Thymus (tissue), 11 donors: ENCODE measurements around the gene KDR. TPM values are rescaled to one million over a fixed set of nuclear protein-coding genes. Genes with fewer than 3 reads are reported as not detected.

Source experiments
- DNase-seq, 9 donors: peaks; one replicate each; pipeline ENCODE4 v3.0.0-alpha.2; 2013; ENCODE audit warnings: low spot score in 9 of 9, low read depth in 6 of 9, missing footprints in 1 of 9
- H3K27ac ChIP-seq, 2 donors: one replicate each; pipeline ENCODE4 v1.5.1; 2013; ENCODE audit warnings: control low read depth in 1 of 2, low read depth in 1 of 2, low read length in 1 of 2, mild to moderate bottlenecking in 1 of 2, moderate library complexity in 1 of 2
- H3K27me3 ChIP-seq, 2 donors: one replicate each; pipeline ENCODE4 v1.5.1; 2013; ENCODE audit warnings: low read length in 1 of 2; ENCODE audit not compliant: control insufficient read depth in 2 of 2, insufficient read depth in 1 of 2
- H3K36me3 ChIP-seq, 2 donors: one replicate each; pipeline ENCODE4 v1.5.1; 2013; ENCODE audit warnings: low read length in 1 of 2, mild to moderate bottlenecking in 1 of 2, moderate library complexity in 1 of 2; ENCODE audit not compliant: control insufficient read depth in 2 of 2, insufficient read depth in 2 of 2
- H3K4me1 ChIP-seq, 2 donors: one replicate each; pipeline ENCODE4 v1.5.1; 2013; ENCODE audit warnings: low read length in 2 of 2; ENCODE audit not compliant: control insufficient read depth in 2 of 2, insufficient read depth in 2 of 2
- H3K4me3 ChIP-seq, 2 donors: one replicate each; pipeline ENCODE4 v1.5.1; 2013; ENCODE audit warnings: low read length in 2 of 2, control low read depth in 1 of 2, mild to moderate bottlenecking in 1 of 2
- H3K9me3 ChIP-seq, 2 donors: one replicate each; pipeline ENCODE4 v1.5.1; 2013; ENCODE audit warnings: low read length in 1 of 2, mild to moderate bottlenecking in 1 of 2; ENCODE audit not compliant: control insufficient read depth in 2 of 2, insufficient read depth in 1 of 2
- WGBS: extraction: QIAGEN DNeasy Blood & Tissue Kit; methylation state at CpG from one replicate; pipeline ENCODE4 v1.1.7; 2013; 5-methylcytosine and 5-hydroxymethylcytosine counted together
- polyA plus RNA-seq: library from polyadenylated mRNA; stranded (reverse); fragments of 200-250 nt; gene quantifications from one replicate; pipeline ENCODE4 v1.2.3, GENCODE V29; 2013
- total RNA-seq: library from RNA; stranded (reverse); fragments of 120-200 nt; gene quantifications from one replicate; pipeline ENCODE4 v1.2.4, GENCODE V29; 2013
- donor health status: healthy.

Gene KDR
- total and polyA plus RNA-seq, 2 donors, result 4.4 to 10.2 TPM

DNA sequence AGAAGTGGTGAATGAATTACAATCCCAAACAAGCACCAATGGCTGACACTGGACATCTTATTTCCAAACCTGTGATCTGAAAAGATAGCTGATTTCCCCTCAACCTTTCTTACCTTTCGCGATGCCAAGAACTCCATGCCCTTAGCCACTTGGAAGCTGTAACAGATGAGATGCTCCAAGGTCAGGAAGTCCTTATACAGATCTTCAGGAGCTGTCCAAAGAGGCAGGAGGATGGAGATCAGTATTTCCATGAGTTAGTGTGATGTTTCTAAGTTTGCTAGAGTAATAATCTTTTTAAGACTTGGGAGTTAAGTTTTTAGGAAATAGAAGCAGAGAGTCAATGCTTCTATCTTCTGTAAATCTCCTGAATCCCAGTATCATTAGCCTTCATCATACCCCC lies 32.9 kb downstream of the KDR start:
- H3K36me3 ChIP-seq, result no peaks in the 10 kb centered on the region
- H3K4me1 ChIP-seq, result peaks cover 0 to 8% of the 10 kb centered on the region in 2 donors
- WGBS, result 98% methylated on average over 2 of the region's 2 CpGs
- H3K27ac ChIP-seq, result no peak overlapping the region
- H3K9me3 ChIP-seq, result no peaks in the 10 kb centered on the region
- H3K27me3 ChIP-seq, result no peaks in the 10 kb centered on the region
- no peak for DNase-seq
- H3K4me3 ChIP-seq, result no peak overlapping the region

DNA sequence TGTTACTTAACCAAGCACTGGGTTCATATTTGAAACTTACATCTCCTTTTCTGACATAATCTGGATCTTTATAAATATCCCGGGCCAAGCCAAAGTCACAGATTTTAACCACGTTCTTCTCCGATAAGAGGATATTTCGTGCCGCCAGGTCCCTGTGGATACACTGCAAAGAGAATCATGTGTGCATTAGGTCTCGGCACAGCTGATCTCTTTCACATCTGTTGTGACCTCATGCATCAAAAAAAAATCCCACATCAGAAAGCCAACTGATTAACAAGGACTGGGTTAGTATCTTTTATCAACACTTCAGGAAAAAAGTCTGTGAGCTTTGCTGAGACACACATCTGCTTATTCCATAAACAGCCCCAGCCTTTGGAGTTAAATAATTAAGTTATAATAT lies 35.5 kb downstream of the KDR start:
- DNase-seq, result peak in 1 of 9 donors; percentile 26
- Histone ChIP-seq H3K4me3 (no peak overlapping the region), H3K27me3 (no peaks in the 10 kb centered on the region), H3K27ac (no peak overlapping the region), H3K4me1 (no peaks in the 10 kb centered on the region), H3K9me3 (no peaks in the 10 kb centered on the region), H3K36me3 (no peaks in the 10 kb centered on the region)
- 95% methylated on average over 6 of the region's 6 CpGs for WGBS

DNA sequence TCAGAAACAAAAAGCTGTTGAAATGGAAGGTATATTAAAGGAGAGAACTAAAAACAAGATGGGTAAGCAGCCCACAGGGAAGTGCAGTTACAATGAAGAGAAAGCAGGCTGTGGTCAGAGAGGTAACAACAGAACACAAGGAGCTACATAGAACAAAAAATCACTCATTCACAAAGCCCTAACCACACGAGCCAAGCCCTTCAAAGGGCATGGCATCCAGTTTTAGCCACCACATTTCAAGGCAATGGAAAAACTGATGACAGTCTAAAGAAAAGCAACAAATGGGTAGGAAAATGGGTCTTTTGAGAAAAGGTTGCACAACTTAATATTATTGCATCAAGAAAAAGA lies 37.5 kb downstream of the KDR start:
- peak in 1 of 9 donors; percentile 3 for DNase-seq
- WGBS, result 54% methylated on average over 1 of the region's 1 CpG

DNA sequence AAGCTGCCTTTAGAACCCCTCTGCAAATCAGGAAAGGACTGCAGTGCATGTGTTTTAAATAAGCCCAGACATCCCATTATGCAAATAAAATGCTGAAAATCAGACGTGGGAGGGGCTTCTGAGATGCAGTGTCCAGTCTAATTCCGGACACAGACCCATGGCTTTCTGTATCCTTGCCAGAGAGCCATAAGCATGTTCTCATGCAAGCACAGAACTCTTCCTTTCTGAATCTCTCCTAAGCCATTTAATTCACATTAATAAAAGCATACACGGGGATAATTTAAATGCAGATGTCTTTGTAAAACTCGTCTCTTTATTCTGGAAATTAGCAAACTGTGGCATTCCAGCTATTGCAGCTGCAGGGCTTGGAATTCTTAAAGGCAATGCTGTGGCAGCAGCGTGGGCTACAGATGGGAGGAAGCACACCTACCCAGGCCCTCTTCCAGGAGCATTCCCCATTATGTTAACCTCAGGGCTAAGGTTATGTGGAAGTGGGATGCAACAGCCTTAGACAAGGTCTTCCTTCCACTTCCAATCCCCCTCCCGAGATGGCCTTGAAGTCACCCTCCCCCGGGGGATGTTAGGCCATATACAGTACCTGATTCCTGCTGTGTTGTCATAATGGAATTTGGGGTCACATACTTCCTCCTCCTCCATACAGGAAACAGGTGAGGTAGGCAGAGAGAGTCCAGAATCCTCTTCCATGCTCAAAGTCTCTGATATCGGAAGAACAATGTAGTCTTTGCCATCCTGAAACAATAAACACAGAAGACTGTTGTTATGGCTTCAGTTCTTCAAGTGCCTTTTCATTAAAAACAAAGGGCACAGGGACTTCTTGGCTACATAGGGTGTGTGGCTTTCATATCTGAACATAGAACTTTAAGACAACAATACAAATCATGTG lies 38.1 kb downstream of the KDR start:
- H3K9me3 ChIP-seq, result no peaks in the 10 kb centered on the region
- WGBS, result 85% methylated on average over 8 of the region's 8 CpGs
- no peak overlapping the region for H3K27ac ChIP-seq
- no peak for DNase-seq
- H3K27me3 ChIP-seq, result no peaks in the 10 kb centered on the region
- H3K4me1 ChIP-seq, result no peaks in the 10 kb centered on the region
- H3K36me3 ChIP-seq, result no peaks in the 10 kb centered on the region
- H3K4me3 ChIP-seq, result no peak overlapping the region

More for the DNA sequence above, 37.5 kb downstream of the KDR start:
- Histone ChIP-seq H3K4me3 (no peak overlapping the region), H3K27ac (no peak overlapping the region), H3K4me1 (no peaks in the 10 kb centered on the region), H3K9me3 (no peaks in the 10 kb centered on the region), H3K36me3 (no peaks in the 10 kb centered on the region), H3K27me3 (no peaks in the 10 kb centered on the region)

DNA sequence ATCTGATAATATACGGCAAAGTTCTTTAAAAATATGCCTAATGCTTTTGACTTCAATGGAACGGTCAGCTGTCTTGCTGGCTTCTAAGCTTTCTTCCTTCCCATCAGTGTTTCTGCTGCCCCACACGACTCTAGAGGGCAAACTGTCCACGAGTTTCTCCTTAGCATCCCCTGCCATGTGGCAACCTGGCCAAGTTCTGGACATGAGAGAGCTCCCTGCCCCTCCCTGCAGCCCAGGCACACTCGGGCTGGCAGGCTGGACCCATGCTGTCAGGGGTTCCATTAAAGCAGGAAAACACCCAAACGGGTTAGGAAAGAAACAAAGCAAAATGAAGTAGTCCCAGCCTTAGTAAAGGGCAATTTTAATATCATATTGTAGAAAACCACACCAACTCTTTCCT lies 38.8 kb downstream of the KDR start:
- WGBS, result 89% methylated on average over 6 of the region's 6 CpGs
- Histone ChIP-seq H3K27me3 (no peaks in the 10 kb centered on the region), H3K9me3 (no peaks in the 10 kb centered on the region), H3K36me3 (no peaks in the 10 kb centered on the region), H3K4me1 (no peaks in the 10 kb centered on the region), H3K4me3 (no peak overlapping the region), H3K27ac (no peak overlapping the region)
- no peak for DNase-seq

DNA sequence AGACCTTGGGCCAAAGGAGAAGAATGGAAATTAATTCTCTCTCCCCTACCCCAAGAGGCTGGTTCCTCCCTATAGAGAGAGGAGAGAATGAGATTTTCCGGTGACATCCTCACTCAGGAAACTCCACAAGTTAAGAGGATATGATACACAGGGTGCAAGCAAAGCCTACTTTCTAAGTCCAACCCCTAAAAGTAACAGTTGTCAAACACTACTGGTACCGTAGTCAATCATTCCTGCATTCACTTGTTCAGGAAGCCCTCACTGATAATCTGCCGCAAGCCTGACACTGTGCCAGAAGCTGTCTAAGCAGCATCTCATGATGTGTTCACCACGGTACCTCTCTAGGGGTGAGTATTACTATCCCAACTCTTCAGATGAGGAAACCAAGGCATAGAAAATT lies 41.7 kb downstream of the KDR start:
- DNase-seq, result no peak
- WGBS, result 96% methylated on average over 4 of the region's 4 CpGs
- no peak overlapping the region for H3K27ac ChIP-seq
- no peaks in the 10 kb centered on the region for H3K9me3 ChIP-seq
- H3K27me3 ChIP-seq, result no peaks in the 10 kb centered on the region
- no peak overlapping the region for H3K4me3 ChIP-seq
- H3K4me1 ChIP-seq, result no peaks in the 10 kb centered on the region
- no peaks in the 10 kb centered on the region for H3K36me3 ChIP-seq

DNA sequence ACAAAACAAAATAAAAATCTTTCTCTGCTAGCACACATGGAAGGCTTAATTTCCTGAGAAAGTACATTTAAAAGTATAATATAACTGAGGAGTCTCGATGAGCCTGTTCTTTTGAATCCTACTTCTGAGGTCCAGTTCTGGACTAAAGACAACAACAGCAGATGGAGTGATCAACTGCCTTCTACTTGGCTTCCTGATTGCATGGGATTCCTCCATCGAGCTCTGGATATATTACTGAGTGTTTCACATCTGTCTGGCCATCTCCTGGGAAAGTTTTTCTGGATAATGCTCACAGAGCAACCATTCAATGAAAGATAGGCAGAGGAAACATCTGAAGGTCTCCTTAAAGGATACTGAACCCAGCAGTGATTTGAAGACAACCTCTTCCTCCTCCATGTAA lies 42.6 kb downstream of the KDR start:
- Histone ChIP-seq H3K36me3 (no peaks in the 10 kb centered on the region), H3K4me3 (no peak overlapping the region), H3K4me1 (no peaks in the 10 kb centered on the region), H3K27ac (no peak overlapping the region), H3K27me3 (no peaks in the 10 kb centered on the region), H3K9me3 (no peaks in the 10 kb centered on the region)
- WGBS, result 85% methylated on average over 2 of the region's 2 CpGs
- no peak for DNase-seq

DNA sequence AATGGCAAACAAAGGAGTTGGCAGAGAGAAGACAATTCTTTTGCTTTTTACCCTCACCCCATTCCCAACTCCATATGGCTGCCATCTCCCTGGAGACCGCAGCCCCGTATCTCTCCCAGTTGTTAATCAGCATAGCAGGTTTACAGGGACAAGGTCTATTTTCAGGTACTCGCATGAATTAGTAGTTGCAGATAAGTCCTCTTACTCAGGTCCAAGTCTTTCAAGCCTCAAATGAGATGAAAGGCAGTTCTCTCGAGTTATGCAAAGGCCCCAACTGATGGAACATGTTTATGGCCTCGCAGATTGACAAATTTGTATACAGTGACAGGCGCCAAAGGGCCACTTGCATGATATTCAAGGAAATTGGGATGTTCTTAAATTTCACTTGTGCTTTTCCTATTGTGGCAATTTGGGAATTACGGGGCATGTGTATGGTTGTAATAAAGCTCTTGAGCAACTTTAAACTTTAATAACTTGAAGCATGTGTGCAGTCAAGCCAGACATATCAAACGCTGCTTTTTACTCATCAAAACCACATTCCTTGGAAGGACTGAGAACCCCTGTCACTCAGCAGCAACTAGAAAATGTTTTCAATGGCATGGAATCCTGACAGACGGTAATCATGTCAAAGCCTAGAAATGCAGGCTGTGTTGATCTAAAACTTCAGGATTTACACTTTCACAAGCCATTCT lies 45.1 kb downstream of the KDR start:
- no peak overlapping the region for H3K27ac ChIP-seq
- H3K4me3 ChIP-seq, result no peak overlapping the region
- no peaks in the 10 kb centered on the region for H3K36me3 ChIP-seq
- H3K4me1 ChIP-seq, result peaks cover 0 to 8% of the 10 kb centered on the region in 2 donors
- 89% methylated on average over 9 of the region's 9 CpGs for WGBS
- no peaks in the 10 kb centered on the region for H3K27me3 ChIP-seq
- peak in 1 of 9 donors; percentile 4 for DNase-seq
- no peaks in the 10 kb centered on the region for H3K9me3 ChIP-seq

DNA sequence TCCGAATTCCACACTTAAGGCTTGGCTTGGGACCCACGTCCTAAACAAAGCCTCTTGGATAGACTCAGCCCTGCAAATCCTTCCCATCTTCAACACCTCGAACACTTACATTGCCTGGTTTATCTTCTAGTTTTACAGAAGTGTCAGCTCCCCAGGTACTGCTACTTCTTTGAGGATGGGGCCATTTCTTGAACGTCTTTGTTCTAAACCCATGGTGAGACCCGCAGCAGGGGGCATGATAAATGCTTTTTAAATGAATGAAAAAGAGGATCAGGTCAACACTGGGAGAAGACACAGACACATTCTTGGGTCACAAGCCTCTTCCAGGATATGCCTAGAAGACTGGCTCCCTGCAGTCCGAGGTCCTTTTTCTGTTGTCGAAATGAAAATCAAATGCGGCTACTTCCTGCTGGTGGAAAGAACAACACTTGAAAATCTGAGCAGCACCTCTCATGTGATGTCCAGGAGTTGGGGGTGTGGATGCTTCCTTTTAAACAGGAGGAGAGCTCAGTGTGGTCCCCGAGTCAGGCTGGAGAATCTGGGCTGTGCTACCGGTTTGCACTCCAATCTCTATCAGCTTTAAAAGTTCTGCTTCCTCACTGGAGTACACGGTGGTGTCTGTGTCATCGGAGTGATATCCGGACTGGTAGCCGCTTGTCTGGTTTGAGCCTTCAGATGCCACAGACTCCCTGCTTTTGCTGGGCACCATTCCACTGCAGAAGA lies 45.8 kb downstream of the KDR start:
- WGBS, result 79% methylated on average over 14 of the region's 14 CpGs
- Histone ChIP-seq H3K27ac (peak overlapping the region in 1 of 2 donors; percentile 2), H3K4me3 (no peak overlapping the region), H3K9me3 (no peaks in the 10 kb centered on the region), H3K4me1 (peaks cover 0 to 8% of the 10 kb centered on the region in 2 donors), H3K36me3 (no peaks in the 10 kb centered on the region), H3K27me3 (no peaks in the 10 kb centered on the region)
- DNase-seq, result no peak
